ENCODE measurements around the gene SLC25A20. TPM values are rescaled to one million over a fixed set of nuclear protein-coding genes. Genes with fewer than 3 reads are reported as not detected.
"Not testable (repeated sequence)": the region's sequence is repeated elsewhere in the genome, so short reads cannot be mapped to it uniquely, and the experiment has no call there.

SLC25A20 gene
- polyA plus RNA-seq, 3 donors, result 43.6 to 60.8 (median 56.1) TPM

GRCh38 chr3:48830715-48831114 is 68.0 kb downstream of the SLC25A20 start:
- no peak overlapping the region for H3K9ac ChIP-seq (ENCODE audit: insufficient read depth, low read length, poor library complexity, severe bottlenecking)
- H3K4me1 ChIP-seq (ENCODE audit: control insufficient read depth in 1 of 2, insufficient read depth in 2 of 2, low read length in 2 of 2), result no peaks in the 10 kb centered on the region
- intact Hi-C loops (cut with micrococcal nuclease), result loop anchor here in 1 of 2 donors (10.0 kb wide), 1 partner anchor 106 kb away; no protein-coding TSS in a partner anchor

DNA sequence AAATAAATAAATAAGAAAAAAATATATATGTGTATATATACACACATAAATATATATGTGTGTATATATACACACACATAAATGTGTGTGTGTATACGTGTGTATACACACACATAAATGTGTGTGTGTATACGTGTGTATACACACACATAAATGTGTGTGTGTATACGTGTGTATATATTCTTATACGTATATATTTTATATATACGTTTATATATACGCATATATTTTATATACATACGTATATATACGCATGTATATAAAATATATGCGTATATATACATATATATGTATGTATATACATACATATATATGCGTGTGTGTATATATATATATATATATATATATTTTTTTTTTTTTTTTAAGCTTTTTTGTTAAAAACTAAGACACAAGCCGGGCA is 69.2 kb downstream of the SLC25A20 start:
- H3K9ac ChIP-seq (ENCODE audit: insufficient read depth, low read length, poor library complexity, severe bottlenecking); H3K4me3 Mint-ChIP-seq; H2AFZ ChIP-seq (ENCODE audit: insufficient read depth, low read depth, low read length, poor library complexity, severe bottlenecking); H3K4me3 ChIP-seq (replicated peaks in 1 of 3; ENCODE audit: low read depth in 2 of 3, low read length in 3 of 3); H3K27ac Mint-ChIP-seq; H3K27me3 Mint-ChIP-seq (ENCODE audit: low read depth in 3 of 3); H3K27me3 ChIP-seq (ENCODE audit: control insufficient read depth in 2 of 2, insufficient read depth in 2 of 2, low read length in 2 of 2); H3K27ac ChIP-seq (ENCODE audit: low read depth in 1 of 2, low read length in 2 of 2); intact Hi-C loops (cut with micrococcal nuclease); H3K4me1 Mint-ChIP-seq; DNase-seq; H3K4me2 ChIP-seq (replicated peaks; ENCODE audit: extremely low read depth, low read length, poor library complexity, severe bottlenecking); H3K9me3 Mint-ChIP-seq; H3K36me3 ChIP-seq (replicated peaks in 1 of 2; ENCODE audit: control insufficient read depth in 1 of 2, insufficient read depth in 2 of 2, low read length in 2 of 2); H3K4me1 ChIP-seq (ENCODE audit: control insufficient read depth in 1 of 2, insufficient read depth in 2 of 2, low read length in 2 of 2); H3K9me3 ChIP-seq (replicated peaks in 1 of 2; ENCODE audit: control insufficient read depth in 1 of 2, insufficient read depth in 1 of 2, low read length in 2 of 2): not testable (repeated sequence)
- H3K36me3 Mint-ChIP-seq, result peaks cover 9 to 13% of the 10 kb centered on the region in 2 donors
- H4K20me1 ChIP-seq (ENCODE audit: insufficient read depth, low read length), result peaks cover 77% of the 10 kb centered on the region
- WGBS (ENCODE audit: insufficient coverage), result no CpG with 5 or more reads among the region's 11 CpGs
- peaks cover 50% of the 10 kb centered on the region for H3K79me2 ChIP-seq (ENCODE audit: insufficient read depth, low read length)

More at GRCh38 chr3:48830715-48831114, 68.0 kb downstream of the SLC25A20 start:
- H3K79me2 ChIP-seq (ENCODE audit: insufficient read depth, low read length), result peaks cover 51% of the 10 kb centered on the region
- peaks cover 83% of the 10 kb centered on the region for H4K20me1 ChIP-seq (ENCODE audit: insufficient read depth, low read length)
- H3K27ac Mint-ChIP-seq, result peak overlapping the region in 1 of 7 donors; percentile 30
- H3K27me3 Mint-ChIP-seq (ENCODE audit: low read depth in 3 of 3), result no peaks in the 10 kb centered on the region
- H3K9me3 ChIP-seq (replicated peaks in 1 of 2; ENCODE audit: control insufficient read depth in 1 of 2, insufficient read depth in 1 of 2, low read length in 2 of 2), result no peaks in the 10 kb centered on the region
- no peak overlapping the region for H3K4me3 ChIP-seq (replicated peaks in 1 of 3; ENCODE audit: low read depth in 2 of 3, low read length in 3 of 3)
- H3K36me3 Mint-ChIP-seq, result peaks cover 10 to 22% of the 10 kb centered on the region in 2 donors
- H2AFZ ChIP-seq (ENCODE audit: insufficient read depth, low read depth, low read length, poor library complexity, severe bottlenecking), result no peak overlapping the region
- no peaks in the 10 kb centered on the region for H3K9me3 Mint-ChIP-seq
- TF ChIP-seq CTCF (IDR thresholded peaks at IDR 0.05), result no peak
- DNase-seq, result no peak
- WGBS (ENCODE audit: insufficient coverage), result 100% methylated on average over 4 of the region's 6 CpGs
- H3K27me3 ChIP-seq (ENCODE audit: control insufficient read depth in 2 of 2, insufficient read depth in 2 of 2, low read length in 2 of 2), result no peaks in the 10 kb centered on the region
- no peak overlapping the region for H3K4me3 Mint-ChIP-seq
- no peak overlapping the region for H3K4me2 ChIP-seq (replicated peaks; ENCODE audit: extremely low read depth, low read length, poor library complexity, severe bottlenecking)
- no peak overlapping the region for H3K27ac ChIP-seq (ENCODE audit: low read depth in 1 of 2, low read length in 2 of 2)
- peaks cover 8% of the 10 kb centered on the region for H3K4me1 Mint-ChIP-seq
- H3K36me3 ChIP-seq (replicated peaks in 1 of 2; ENCODE audit: control insufficient read depth in 1 of 2, insufficient read depth in 2 of 2, low read length in 2 of 2), result peaks cover 0 to 7% of the 10 kb centered on the region in 2 donors

DNA sequence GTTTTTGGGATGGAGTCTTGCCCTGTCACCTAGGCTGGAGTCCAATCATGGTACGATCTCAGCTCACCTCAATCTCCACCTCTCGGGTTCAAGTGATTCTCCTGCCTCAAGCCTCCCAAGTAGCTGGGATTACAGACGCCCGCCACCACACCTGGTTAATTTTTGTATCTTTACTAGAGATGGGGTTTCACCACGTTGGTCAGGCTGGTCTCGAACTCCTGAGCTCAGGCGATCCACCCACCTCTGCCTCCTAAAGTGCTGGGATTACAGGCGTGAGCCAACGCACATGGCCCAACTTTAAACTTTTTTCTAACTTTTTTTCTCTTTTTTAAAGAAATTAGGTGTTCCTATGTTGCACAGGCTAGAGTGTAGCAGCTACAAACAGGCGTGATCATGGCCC is 70.8 kb downstream of the SLC25A20 start:
- H3K4me1 ChIP-seq (ENCODE audit: control insufficient read depth in 1 of 2, insufficient read depth in 2 of 2, low read length in 2 of 2); H3K27ac Mint-ChIP-seq; H3K4me2 ChIP-seq (replicated peaks; ENCODE audit: extremely low read depth, low read length, poor library complexity, severe bottlenecking); H3K36me3 ChIP-seq (replicated peaks in 1 of 2; ENCODE audit: control insufficient read depth in 1 of 2, insufficient read depth in 2 of 2, low read length in 2 of 2); H2AFZ ChIP-seq (ENCODE audit: insufficient read depth, low read depth, low read length, poor library complexity, severe bottlenecking); H3K4me1 Mint-ChIP-seq; H3K9me3 Mint-ChIP-seq; H3K4me3 Mint-ChIP-seq; H3K4me3 ChIP-seq (replicated peaks in 1 of 3; ENCODE audit: low read depth in 2 of 3, low read length in 3 of 3); H3K27me3 Mint-ChIP-seq (ENCODE audit: low read depth in 3 of 3); H3K9me3 ChIP-seq (replicated peaks in 1 of 2; ENCODE audit: control insufficient read depth in 1 of 2, insufficient read depth in 1 of 2, low read length in 2 of 2); intact Hi-C loops (cut with micrococcal nuclease); H3K27me3 ChIP-seq (ENCODE audit: control insufficient read depth in 2 of 2, insufficient read depth in 2 of 2, low read length in 2 of 2); H3K9ac ChIP-seq (ENCODE audit: insufficient read depth, low read length, poor library complexity, severe bottlenecking); H3K27ac ChIP-seq (ENCODE audit: low read depth in 1 of 2, low read length in 2 of 2); DNase-seq: not testable (repeated sequence)
- 83% methylated on average over 1 of the region's 10 CpGs for whole genome bisulfite sequencing (ENCODE audit: insufficient coverage)
- H3K79me2 ChIP-seq (ENCODE audit: insufficient read depth, low read length), result peaks cover 47% of the 10 kb centered on the region
- H3K36me3 Mint-ChIP-seq, result peaks cover 8 to 14% of the 10 kb centered on the region in 2 donors
- peaks cover 67% of the 10 kb centered on the region for H4K20me1 ChIP-seq (ENCODE audit: insufficient read depth, low read length)

All from CD14-positive monocyte (primary cell).